Measurements from ENCODE around the gene DPEP2NB.
"Not testable (repeated sequence)": the region's sequence is repeated elsewhere in the genome, so short reads cannot be mapped to it uniquely, and the experiment has no call there.

DPEP2NB gene

DNA sequence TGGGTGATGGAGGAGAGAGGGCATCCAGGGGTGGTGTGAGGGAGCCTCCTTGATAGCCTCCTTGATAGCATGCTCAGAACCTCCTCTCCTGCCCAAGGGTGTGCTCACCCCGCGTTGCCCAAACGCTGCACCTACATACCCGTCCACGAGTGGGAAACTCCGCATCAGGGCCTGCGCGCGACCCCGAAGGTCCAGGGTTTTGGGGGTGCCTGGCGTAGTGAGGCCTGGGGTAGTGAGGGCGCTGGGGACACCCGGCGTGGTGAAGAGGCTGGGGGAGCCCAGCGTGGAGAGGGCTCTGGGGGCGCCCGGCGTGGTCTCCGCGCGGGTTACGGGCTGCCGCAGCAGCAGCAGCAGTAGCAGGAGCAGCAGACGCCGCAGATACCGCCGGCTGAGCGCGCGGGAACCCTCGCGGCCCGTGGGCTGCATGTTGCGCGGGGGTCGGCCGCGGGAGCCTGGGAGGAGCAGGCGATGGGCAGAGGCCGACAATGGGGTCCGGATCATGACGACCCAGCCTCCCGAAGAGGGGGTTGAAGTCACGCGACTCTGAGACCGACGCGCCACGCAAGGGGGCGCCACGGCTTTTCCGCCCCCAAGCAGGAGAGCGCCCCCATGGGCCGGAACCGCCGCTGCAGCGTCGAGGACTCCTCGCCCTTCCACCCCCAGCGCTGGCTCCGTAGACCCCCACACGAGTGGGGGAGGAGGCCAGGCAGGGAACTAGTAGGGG, 35.6 kb downstream of the DPEP2NB start, which contains the start of gene DPEP3:
TSS of gene DPEP3 (minus strand) at position 545 of the 724 bp plus-strand sequence. CDS start at position 426, 119 bp downstream.
- peak in 1 of 3 donors; percentile 17 for DNase-seq

- DNase-seq = no peak
Observed at GRCh38 chr16:67977469-67978227, 38.1 kb downstream of the DPEP2NB start.

GRCh38 chr16:67977005-67977404, 38.7 kb downstream of the DPEP2NB start:
- DNase-seq = no peak

DNA sequence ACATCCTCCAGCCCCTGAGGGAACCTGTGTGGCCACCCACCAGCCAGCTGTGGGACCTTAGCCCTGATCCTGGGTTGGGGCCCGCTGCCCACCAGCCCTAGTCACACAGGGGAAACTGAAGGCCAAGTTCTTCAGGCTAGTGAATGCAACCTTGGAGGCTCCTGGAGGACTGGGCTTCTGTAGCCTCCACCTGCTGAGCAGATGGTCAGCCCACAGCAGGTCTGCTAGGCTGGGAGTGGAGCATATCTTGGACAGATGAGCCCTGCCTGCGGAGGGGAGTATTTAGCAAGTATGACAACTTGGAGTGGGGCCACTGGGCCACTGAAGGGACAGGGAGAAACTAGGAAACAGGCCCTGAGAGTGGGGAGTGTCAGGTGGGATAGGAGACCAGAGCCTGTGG, 39.5 kb downstream of the DPEP2NB start:
- DNase-seq = no peak

DNA sequence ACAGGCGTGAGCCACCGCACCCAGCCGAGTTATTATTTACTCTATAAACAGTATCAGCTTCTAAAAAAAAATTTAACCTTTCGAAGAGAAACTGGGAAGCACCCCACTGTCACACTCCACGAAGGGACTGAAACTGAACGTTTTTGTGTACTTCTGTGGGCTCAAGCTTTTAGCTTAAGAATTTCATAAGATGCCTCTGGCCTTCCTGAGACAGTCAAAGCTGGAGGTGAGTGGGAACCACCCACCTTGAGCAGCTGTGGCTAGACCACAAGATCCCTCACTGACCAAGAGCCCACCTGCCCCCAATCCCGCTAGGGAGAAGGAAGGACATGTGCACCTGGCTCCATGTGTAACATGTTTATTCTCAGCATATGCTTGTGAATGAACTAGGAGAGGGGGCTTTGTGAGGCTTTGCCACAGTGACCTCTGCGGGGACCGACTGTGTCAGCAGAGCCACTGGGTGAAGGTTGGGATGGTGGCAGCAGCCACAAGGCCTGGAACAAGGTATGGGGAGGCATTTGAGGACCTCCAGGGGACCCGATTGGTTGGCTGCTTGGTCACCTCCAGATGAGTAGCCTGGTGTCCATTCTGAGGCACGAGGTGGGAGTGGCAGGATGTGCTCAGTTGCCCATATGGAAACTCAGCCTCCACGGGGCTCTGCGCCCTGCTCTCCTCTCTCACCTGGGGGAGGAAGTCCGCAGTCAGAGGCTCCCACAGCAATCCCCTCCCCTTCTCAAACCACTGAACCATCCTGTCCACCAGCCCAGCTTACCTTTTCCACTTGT, 40.2 kb downstream of the DPEP2NB start:
- DNase-seq = no peak

DNA sequence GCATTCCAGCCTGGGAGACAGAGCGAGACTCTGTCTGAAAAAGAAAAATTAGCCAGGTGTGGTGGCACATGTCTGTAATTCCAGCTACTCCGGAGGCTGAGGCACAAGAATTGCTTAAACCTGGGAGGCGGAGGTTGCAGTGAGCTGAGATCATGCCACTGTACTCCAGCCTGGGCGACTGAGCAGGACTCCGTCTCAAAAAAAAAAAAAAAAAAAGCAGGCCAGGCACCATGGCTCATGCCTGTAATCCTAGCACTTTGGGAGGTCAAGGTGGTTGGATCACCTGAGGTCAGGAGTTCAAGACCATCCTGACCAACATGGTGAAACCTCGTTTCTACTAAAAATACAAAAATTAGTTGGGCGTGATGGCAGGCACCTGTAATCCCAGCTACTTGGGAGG, 43.4 kb downstream of the DPEP2NB start:
- not testable (repeated sequence) for DNase-seq

GRCh38 chr16:67971111-67971510, 44.6 kb downstream of the DPEP2NB start:
- DNase-seq = no peak

DNA sequence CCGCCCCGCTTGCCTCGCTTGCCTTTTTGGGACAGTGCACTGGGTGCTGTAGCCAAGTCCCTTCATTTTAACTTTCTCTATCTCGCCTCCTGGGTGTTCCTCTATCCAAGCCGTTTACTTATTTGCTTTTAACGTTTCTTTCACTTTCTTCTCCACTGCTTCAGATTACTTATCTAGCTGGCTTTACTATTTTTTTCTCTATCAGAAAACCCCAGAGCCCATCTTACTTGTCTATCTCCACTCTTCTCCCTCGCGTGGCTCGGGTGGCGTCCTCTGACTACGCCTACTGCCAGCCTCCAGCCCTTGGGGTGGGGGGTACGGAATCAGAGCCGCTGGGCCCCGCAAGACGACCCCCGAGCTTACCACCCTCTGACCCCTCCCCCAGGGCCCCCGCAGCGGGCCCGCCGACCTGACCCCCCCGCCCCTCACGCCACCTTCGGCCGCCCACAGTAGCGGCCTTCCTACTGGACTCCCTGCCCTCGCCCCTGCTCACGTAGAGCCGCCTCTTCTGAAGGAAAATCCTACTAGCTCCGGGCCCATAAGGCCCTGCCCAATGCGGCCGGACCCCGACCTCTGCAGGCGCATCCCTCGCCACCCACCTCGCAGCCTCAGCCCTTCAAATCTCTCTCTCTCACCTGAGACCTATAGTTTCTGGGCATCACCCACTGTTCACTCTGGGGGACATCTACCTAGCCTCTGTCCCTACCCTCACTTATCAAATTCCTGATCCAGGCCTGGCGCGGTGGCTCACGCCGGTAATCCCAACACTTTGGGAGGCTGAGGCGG, 46.3 kb downstream of the DPEP2NB start:
- DNase-seq = peak; percentile 10 to 41 (median 26)

- DNase-seq = peak; percentile 83 to 94 (median 85)
Observed at GRCh38 chr16:67968400-67969253, 47.1 kb downstream of the DPEP2NB start, which contains the start of gene SLC12A4. TSS of gene SLC12A4 (minus strand) at chr16:67968637. CDS start at chr16:67968553, 84 bp downstream.

- peak; percentile 26 to 66 (median 48) for DNase-seq
Observed at GRCh38 chr16:67967958-67968399, 47.7 kb downstream of the DPEP2NB start.

GRCh38 chr16:67967183-67967957, 48.3 kb downstream of the DPEP2NB start:
- DNase-seq = no peak

GRCh38 chr16:67966549-67967182, 49.0 kb downstream of the DPEP2NB start:
- DNase-seq = peak in 2 of 3 donors; percentile 30 to 52

GRCh38 chr16:67965668-67966548, 49.8 kb downstream of the DPEP2NB start:
- no peak for DNase-seq

GRCh38 chr16:67964477-67965131, 51.1 kb downstream of the DPEP2NB start:
- DNase-seq = no peak

- no peak for DNase-seq
Observed at GRCh38 chr16:67963662-67964321, 51.9 kb downstream of the DPEP2NB start.

Measured in suppressor macrophage treated with lipopolysaccharide for 1 hour (primary cell).